K562 (cell line): Measurements from ENCODE around the gene PIP4K2C. TPM values are rescaled to one million over a fixed set of nuclear protein-coding genes. Genes with fewer than 3 reads are reported as not detected.

Source experiments
- ATAC-seq: fragments of 200-7000 bp; cut with Tn5 transposase; 3 replicates; pipeline ENCODE4 v1.9.1; 2020; ENCODE audit warnings: moderate library complexity
- BruUV-seq: library from RNA; stranded (reverse); fragments of 400-500 nt; replicated peaks from 2 replicates; lab custom pipeline; 2021; lab: Mats Ljungman, UMichigan
- CTCF ChIA-PET: fragments of 300-600 bp; formaldehyde crosslinking; extraction: SDS; loops from one replicate; lab custom pipeline; 2021; ENCODE audit warnings: low intra/inter-chr PET ratio; lab: Yijun Ruan, JAX
- POLR2A ChIA-PET: fragments of 300-600, 350-650 bp; sonication (Branson Sonifier 250); formaldehyde crosslinking; extraction: SDS; loops from one replicate; lab custom pipeline; 2021; ENCODE audit warnings: antibody characterized with exemption, inconsistent platforms; lab: Yijun Ruan, JAX
- DNase-seq, 4 experiments: peaks; one replicate each; pipeline versions ENCODE4 v3.0.0 to v3.0.0-alpha.2; 2011 to 2018; ENCODE audit warnings: low spot score in 3 of 4, mixed read lengths in 3 of 4; ENCODE audit errors: extremely low read depth in 1 of 4
- FAIRE-seq: peaks from 2 replicates; lab custom pipeline; 2011; peaks lifted over from hg19 to GRCh38; lab: Jason Lieb, UNC
- H2AFZ ChIP-seq: 2 replicates; pipeline ENCODE4 v1.6.0; 2011; ENCODE audit warnings: low read depth, low read length, control low read depth, inconsistent platforms
- H3K27ac ChIP-seq: fragments of 200-600 bp; 3 replicates; pipeline ENCODE4 v1.8.0; 2011; ENCODE audit warnings: low read depth, mild to moderate bottlenecking, control low read depth, inconsistent platforms, low read length, moderate library complexity, mixed read lengths; ENCODE audit errors: extremely low read depth
- H3K27me3 ChIP-seq, 2 experiments: fragments of 300-600 bp in 1 of 2; 2 replicates in 1 of 2; 3 replicates in 1 of 2; pipeline versions ENCODE4 v1.6.0 to v1.8.0; 2011; ENCODE audit warnings: inconsistent platforms in 2 of 2, low read length in 2 of 2, mild to moderate bottlenecking in 1 of 2, mixed read lengths in 1 of 2, moderate library complexity in 1 of 2; ENCODE audit not compliant: control insufficient read depth in 2 of 2, insufficient read depth in 2 of 2
- H3K36me3 ChIP-seq: fragments of 300-600 bp; 3 replicates; pipeline ENCODE4 v1.8.0; 2011; ENCODE audit warnings: mild to moderate bottlenecking, low read length, inconsistent platforms; ENCODE audit not compliant: control insufficient read depth, insufficient read depth
- H3K4me1 ChIP-seq, 2 experiments: fragments of 200-600 bp in 1 of 2; replicated peaks in 1 of 2; 2 replicates in 1 of 2; 3 replicates in 1 of 2; pipeline versions ENCODE4 v1.5.1 to v1.8.0; 2011; ENCODE audit warnings: inconsistent platforms in 2 of 2, low read length in 2 of 2, mild to moderate bottlenecking in 1 of 2, mixed read lengths in 1 of 2, moderate library complexity in 1 of 2; ENCODE audit not compliant: control insufficient read depth in 2 of 2, insufficient read depth in 2 of 2
- H3K4me2 ChIP-seq: 2 replicates; pipeline ENCODE4 v1.6.1; 2011; ENCODE audit warnings: low read length, control low read depth, inconsistent platforms, mixed read lengths; ENCODE audit not compliant: insufficient read depth
- H3K4me3 ChIP-seq: fragments of 200-600 bp; sonication (generic), shearing (Covaris generic); 2 replicates; pipeline ENCODE4 v1.5.1; 2016; ENCODE audit warnings: control low read depth, inconsistent platforms
- H3K79me2 ChIP-seq: fragments of 200-600 bp; 3 replicates; pipeline ENCODE4 v1.8.0; 2011; ENCODE audit warnings: low read length, inconsistent platforms; ENCODE audit not compliant: control insufficient read depth, insufficient read depth
- H3K9ac ChIP-seq, 2 experiments: 2 replicates each; pipeline versions ENCODE4 v1.6.0 to v1.6.1; 2011; ENCODE audit warnings: low read depth in 2 of 2, low read length in 2 of 2, control low read depth in 1 of 2, inconsistent platforms in 1 of 2, mild to moderate bottlenecking in 1 of 2, mixed read lengths in 1 of 2; ENCODE audit not compliant: insufficient read depth in 1 of 2
- H3K9me1 ChIP-seq: one replicate; pipeline ENCODE4 v1.6.0; 2011; ENCODE audit warnings: inconsistent platforms, mild to moderate bottlenecking, low read length, moderate library complexity; ENCODE audit not compliant: control insufficient read depth, insufficient read depth
- H3K9me3 ChIP-seq: replicated peaks from 2 replicates; pipeline ENCODE4 v1.5.1; 2011; ENCODE audit warnings: low read depth, low read length, inconsistent platforms; ENCODE audit not compliant: control insufficient read depth, insufficient read depth
- H4K20me1 ChIP-seq: replicated peaks from 2 replicates; pipeline ENCODE4 v1.6.1; 2011; ENCODE audit warnings: low read length, inconsistent platforms, mixed read lengths; ENCODE audit not compliant: control insufficient read depth, insufficient read depth
- ATF6 ChIP-seq: sonication (generic); formaldehyde crosslinking; IDR thresholded peaks from 2 replicates; pipeline ENCODE4 v1.4.0; 2020; ENCODE audit warnings: mild to moderate bottlenecking, missing genetic modification reagents
- CREB1 ChIP-seq, 2 experiments: sonication (generic) in 1 of 2; formaldehyde crosslinking in 1 of 2; IDR thresholded peaks; 2 replicates each; pipeline versions ENCODE4 v1.6.1 to v1.8.0; 2012 to 2022; ENCODE audit warnings: inconsistent platforms in 1 of 2, mild to moderate bottlenecking in 1 of 2, missing genetic modification reagents in 1 of 2, moderate library complexity in 1 of 2
- CXXC5 ChIP-seq: fragments of 250-450 bp; sonication (Bioruptor Pico); IDR thresholded peaks from 2 replicates; pipeline ENCODE4 v1.8.0; 2022; ENCODE audit warnings: inconsistent platforms, mild to moderate bottlenecking, moderate library complexity
- FOXA3 ChIP-seq, 2 experiments: fragments of 450-650 bp in 1 of 2; sonication (generic) in 1 of 2; formaldehyde crosslinking; IDR thresholded peaks in 1 of 2; conservative IDR thresholded peaks in 1 of 2; 2 replicates each; pipeline versions ENCODE4 v1.4.0 to v1.8.0; 2020 to 2022; ENCODE audit warnings: mild to moderate bottlenecking in 2 of 2, missing genetic modification reagents in 1 of 2
- HEY1 ChIP-seq: fragments of 250-450 bp; sonication (Bioruptor Pico); IDR thresholded peaks from 2 replicates; pipeline ENCODE4 v1.5.0; 2020; ENCODE audit warnings: mild to moderate bottlenecking, moderate library complexity, borderline replicate concordance
- IFI16 ChIP-seq: fragments of 250-450 bp; sonication (Bioruptor Pico); IDR thresholded peaks from 2 replicates; pipeline ENCODE4 v2.1.2; 2022; ENCODE audit warnings: mild to moderate bottlenecking, inconsistent platforms
- NR3C1 ChIP-seq: sonication (generic); formaldehyde crosslinking; IDR thresholded peaks from 2 replicates; pipeline ENCODE4 v1.8.1; 2022; ENCODE audit warnings: missing genetic modification reagents
- POLR3G ChIP-seq: IDR thresholded peaks from 2 replicates; pipeline ENCODE4 v1.6.1; 2011; ENCODE audit not compliant: insufficient read length, insufficient replicate concordance; ENCODE audit errors: extremely low read depth
- STAG1 ChIP-seq: sonication (generic); formaldehyde crosslinking; IDR thresholded peaks from 2 replicates; pipeline ENCODE4 v1.5.0; 2020; ENCODE audit warnings: missing genetic modification reagents, borderline replicate concordance
- XRCC5 ChIP-seq: fragments of 200-400 bp; formaldehyde crosslinking; IDR thresholded peaks from 2 replicates; pipeline ENCODE4 v1.6.1; 2017; ENCODE audit warnings: low read depth, mild to moderate bottlenecking, low read length
- ZC3H8 ChIP-seq: fragments of 450-650 bp; IDR thresholded peaks from 2 replicates; pipeline ENCODE4 v1.6.1; 2017
- ZNF274 ChIP-seq: IDR thresholded peaks from 2 replicates; pipeline ENCODE4 v1.6.1; 2011; ENCODE audit warnings: low read depth, mild to moderate bottlenecking, low read length, moderate library complexity, borderline replicate concordance
- ZNF316 ChIP-seq: fragments of 450-650 bp; IDR thresholded peaks from 2 replicates; pipeline ENCODE4 v1.6.1; 2016
- WGBS: fragments of 100-300 bp; shearing (Covaris generic); methylation state at CpG from one replicate; pipeline ENCODE4 v1.1.6; 2016; ENCODE audit warnings: low coverage, mixed read lengths; ENCODE audit not compliant: insufficient coverage; ENCODE audit errors: missing lambda C conversion rate; 5-methylcytosine and 5-hydroxymethylcytosine counted together
- in situ Hi-C: fragments of 300-500 bp; cut with MboI; formaldehyde crosslinking; loops from 4 replicates; pipeline ENCODE4 v1.15.0; 2018; ENCODE audit warnings: inconsistent platforms, mixed read lengths
- intact Hi-C: fragments of 100-400 bp; cut with micrococcal nuclease; formaldehyde crosslinking; loops from 2 replicates; pipeline ENCODE4 v1.14.2; 2022
- polyA plus RNA-seq, 8 experiments: library from polyadenylated mRNA; depleted of rRNA in 4 of 8; stranded (reverse) in 5 of 8; unstranded in 3 of 8; fragments of >200 nt; fragmentation: Nextera tagmentation in 2 of 8; fragmentation: Illumina TruSeq in 1 of 8; extraction: Ambion mirVana in 2 of 8; extraction: Trizol in 1 of 8; gene quantifications; 2 replicates each; pipeline versions ENCODE4 v1.2.1 to v1.2.3, GENCODE V29; 2011 to 2014; ENCODE audit warnings: inconsistent platforms in 1 of 8, missing spikeins in 1 of 8
- total RNA-seq, 7 experiments: library from RNA; depleted of rRNA in 6 of 7; stranded (reverse); fragments of >200 nt in 6 of 7; fragmentation: Illumina TruSeq in 2 of 7; extraction: Trizol in 2 of 7; gene quantifications; 2 replicates each; pipeline versions ENCODE4 v1.2.1 to v1.2.3, GENCODE V29; 2011 to 2021; ENCODE audit warnings: low replicate concordance in 1 of 7
- TF ChIP-seq, protein P1 (sequence below): fragments of 450-650 bp; IDR thresholded peaks from 2 replicates; pipeline ENCODE4 v1.6.1; 2016; ENCODE audit warnings: low read depth, mild to moderate bottlenecking, moderate library complexity
- TF ChIP-seq, protein P2 (sequence below): fragments of 250-450 bp; sonication (Bioruptor Pico); IDR thresholded peaks from 2 replicates; pipeline ENCODE4 v1.5.0; 2022; ENCODE audit warnings: mild to moderate bottlenecking

The PIP4K2C gene
- total and polyA plus RNA-seq, 9 of the 15 experiments (the other 6 are each of a cell fraction or from before 2014, with no cell fraction given): 9.0 to 41.4 (median 18.3) TPM

DNA sequence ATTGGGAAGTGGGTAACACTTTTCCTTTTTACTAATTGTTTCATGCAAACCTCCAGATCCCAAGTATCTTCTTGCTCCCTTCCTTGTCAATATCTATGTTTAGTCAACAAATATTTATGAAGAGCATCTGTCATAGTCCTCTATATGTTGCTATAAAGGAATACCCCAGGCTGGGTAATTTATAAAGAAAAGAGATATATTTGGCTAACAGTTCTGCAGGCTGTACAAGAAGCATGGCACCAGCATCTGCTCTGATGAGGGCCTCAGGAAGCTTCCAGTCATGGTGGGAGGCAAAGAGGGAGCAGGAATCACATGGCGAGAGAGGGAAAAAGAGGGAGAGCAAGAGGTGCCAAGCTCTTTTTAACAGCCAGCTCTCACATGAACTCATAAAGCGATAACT, 36.5 kb upstream of the PIP4K2C start:
- Histone ChIP-seq H3K27ac (no peak overlapping the region; the same call in 2 of the 3 replicates), H2AFZ (no peak overlapping the region), H3K4me1 (peaks cover 49 to 55% of the 10 kb centered on the region in 2 experiments), H3K79me2 (peaks cover 67% of the 10 kb centered on the region), H3K9me3 (no peaks in the 10 kb centered on the region), H3K36me3 (peaks cover 17% of the 10 kb centered on the region), H3K4me3 (no peak overlapping the region), H3K9me1 (no peaks in the 10 kb centered on the region), H3K4me2 (peak overlapping the region; percentile 89; the same call in 1 of the 2 replicates), H3K27me3 (no peaks in the 10 kb centered on the region), H3K9ac (peak overlapping the region in 1 of 2 experiments; percentile 72; a peak in 1 of 4 replicates), H4K20me1 (no peaks in the 10 kb centered on the region)
- CTCF ChIA-PET: no interaction called here
- DNase-seq: no peak
- ATAC-seq: no peak
- WGBS: 100% methylated on average over 1 of the region's 2 CpGs
- no peak for FAIRE-seq
- BruUV-seq: no TSS peak
- POLR2A ChIA-PET: interaction anchor here (1.4 to 4.2 kb wide), 4 partner anchors 8 to 36 kb away, joined by 3 to 38 read pairs (median 10); partner anchors contain the start of gene DDIT3
- TF ChIP-seq XRCC5: no peak
- no peak for TF ChIP-seq CREB1 (IDR thresholded peaks at IDR 0.05)
- TF ChIP-seq CREB1 (CRISPR knock-in tag; IDR thresholded peaks at IDR 0.05): no peak
- TF ChIP-seq POLR3G: no peak
- TF ChIP-seq, protein P1, sequence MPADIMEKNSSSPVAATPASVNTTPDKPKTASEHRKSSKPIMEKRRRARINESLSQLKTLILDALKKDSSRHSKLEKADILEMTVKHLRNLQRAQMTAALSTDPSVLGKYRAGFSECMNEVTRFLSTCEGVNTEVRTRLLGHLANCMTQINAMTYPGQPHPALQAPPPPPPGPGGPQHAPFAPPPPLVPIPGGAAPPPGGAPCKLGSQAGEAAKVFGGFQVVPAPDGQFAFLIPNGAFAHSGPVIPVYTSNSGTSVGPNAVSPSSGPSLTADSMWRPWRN: no peak
- TF ChIP-seq ZC3H8: no peak
- no peak for TF ChIP-seq IFI16 (CRISPR knock-in tag)
- TF ChIP-seq, protein P2, sequence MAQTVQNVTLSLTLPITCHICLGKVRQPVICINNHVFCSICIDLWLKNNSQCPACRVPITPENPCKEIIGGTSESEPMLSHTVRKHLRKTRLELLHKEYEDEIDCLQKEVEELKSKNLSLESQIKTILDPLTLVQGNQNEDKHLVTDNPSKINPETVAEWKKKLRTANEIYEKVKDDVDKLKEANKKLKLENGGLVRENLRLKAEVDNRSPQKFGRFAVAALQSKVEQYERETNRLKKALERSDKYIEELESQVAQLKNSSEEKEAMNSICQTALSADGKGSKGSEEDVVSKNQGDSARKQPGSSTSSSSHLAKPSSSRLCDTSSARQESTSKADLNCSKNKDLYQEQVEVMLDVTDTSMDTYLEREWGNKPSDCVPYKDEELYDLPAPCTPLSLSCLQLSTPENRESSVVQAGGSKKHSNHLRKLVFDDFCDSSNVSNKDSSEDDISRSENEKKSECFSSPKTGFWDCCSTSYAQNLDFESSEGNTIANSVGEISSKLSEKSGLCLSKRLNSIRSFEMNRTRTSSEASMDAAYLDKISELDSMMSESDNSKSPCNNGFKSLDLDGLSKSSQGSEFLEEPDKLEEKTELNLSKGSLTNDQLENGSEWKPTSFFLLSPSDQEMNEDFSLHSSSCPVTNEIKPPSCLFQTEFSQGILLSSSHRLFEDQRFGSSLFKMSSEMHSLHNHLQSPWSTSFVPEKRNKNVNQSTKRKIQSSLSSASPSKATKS (CRISPR knock-in tag): no peak
- TF ChIP-seq ZNF274: no peak
- TF ChIP-seq FOXA3 (CRISPR knock-in tag; conservative IDR thresholded peaks at IDR 0.05 in 1 of 2, IDR thresholded peaks at IDR 0.05 in 1 of 2): no peak
- no peak for TF ChIP-seq NR3C1 (CRISPR knock-in tag)
- no peak for TF ChIP-seq STAG1 (CRISPR knock-in tag)
- TF ChIP-seq ATF6: 0 out of 2 replicates have a peak, but pooled peaks have one; percentile 27
- TF ChIP-seq ZNF316: 0 out of 2 replicates have a peak, but pooled peaks have one; percentile 6
- no peak for TF ChIP-seq HEY1
- no peak for TF ChIP-seq CXXC5 (CRISPR knock-in tag)
- in situ Hi-C loops (no loop called here), intact Hi-C loops (no loop called here)
